HepG2 (cell line): ENCODE data around the gene CEBPB. TPM values are rescaled to one million over a fixed set of nuclear protein-coding genes. Genes with fewer than 3 reads are reported as not detected.

Source experiments
- ATAC-seq: fragments of 200-7000 bp; cut with Tn5 transposase; 3 replicates; pipeline ENCODE4 v1.9.1; 2020; ENCODE audit warnings: mild to moderate bottlenecking, moderate library complexity
- BruUV-seq: library from RNA; stranded (reverse); fragments of 400-500 nt; replicated peaks from 2 replicates; lab custom pipeline; 2021; lab: Mats Ljungman, UMichigan
- CTCF ChIA-PET: fragments of 300-600 bp; formaldehyde crosslinking; extraction: SDS; loops from one replicate; lab custom pipeline; 2021; ENCODE audit warnings: low total read pairs, inconsistent platforms, low intra/inter-chr PET ratio; lab: Yijun Ruan, JAX
- POLR2A ChIA-PET: fragments of 350-600 bp; sonication (Branson Sonifier 250); formaldehyde crosslinking; loops from one replicate; lab custom pipeline; 2020; ENCODE audit warnings: antibody characterized with exemption, inconsistent platforms; lab: Yijun Ruan, JAX
- DNase-seq: peaks from one replicate; pipeline ENCODE4 v3.0.0-alpha.2; 2015; ENCODE audit warnings: low spot score
- FAIRE-seq: peaks from 3 replicates; lab custom pipeline; 2011; peaks lifted over from hg19 to GRCh38; lab: Jason Lieb, UNC
- H2AFZ ChIP-seq: one replicate; pipeline ENCODE4 v1.6.1; 2011; ENCODE audit warnings: low read length, inconsistent platforms
- H3K27ac ChIP-seq: fragments of 300-600 bp; 3 replicates; pipeline ENCODE4 v1.8.0; 2011; ENCODE audit warnings: mixed run types, mild to moderate bottlenecking, mixed read lengths, low read length, inconsistent platforms; ENCODE audit not compliant: insufficient read depth; ENCODE audit errors: extremely low read length
- H3K27me3 ChIP-seq, 2 experiments: fragments of 200-600 bp in 1 of 2; 2 replicates in 1 of 2; 3 replicates in 1 of 2; pipeline versions ENCODE4 v1.6.0 to v1.8.0; 2011; ENCODE audit warnings: low read length in 2 of 2, mild to moderate bottlenecking in 2 of 2, moderate library complexity in 2 of 2, inconsistent platforms in 1 of 2; ENCODE audit not compliant: insufficient read depth in 2 of 2, control insufficient read depth in 1 of 2
- H3K36me3 ChIP-seq, 2 experiments: fragments of 200-600 bp in 1 of 2; replicated peaks in 1 of 2; 2 replicates in 1 of 2; 3 replicates in 1 of 2; pipeline versions ENCODE4 v1.5.1 to v1.8.0; 2011; ENCODE audit warnings: low read length in 2 of 2, inconsistent platforms in 1 of 2; ENCODE audit not compliant: insufficient read depth in 2 of 2, control insufficient read depth in 1 of 2
- H3K4me1 ChIP-seq: 2 replicates; pipeline ENCODE4 v1.5.1; 2012; ENCODE audit warnings: low read length, inconsistent platforms; ENCODE audit not compliant: insufficient read depth
- H3K4me2 ChIP-seq: 2 replicates; pipeline ENCODE4 v1.6.0; 2011; ENCODE audit warnings: low read depth, low read length, inconsistent platforms
- H3K4me3 ChIP-seq, 3 experiments: fragments of 200-600 bp in 1 of 3; sonication (generic), shearing (Covaris generic) in 1 of 3; replicated peaks in 1 of 3; 2 replicates each; pipeline ENCODE4 v1.5.1; 2011 to 2016; ENCODE audit warnings: low read length in 3 of 3, inconsistent platforms in 2 of 3, low read depth in 2 of 3, mild to moderate bottlenecking in 2 of 3, control low read depth in 1 of 3, mixed read lengths in 1 of 3; ENCODE audit not compliant: insufficient read depth in 1 of 3
- H3K79me2 ChIP-seq: one replicate; pipeline ENCODE4 v1.6.1; 2011; ENCODE audit warnings: low read length, inconsistent platforms; ENCODE audit not compliant: insufficient read depth
- H3K9ac ChIP-seq: 2 replicates; pipeline ENCODE4 v1.6.0; 2011; ENCODE audit warnings: mild to moderate bottlenecking, low read depth, low read length, inconsistent platforms; ENCODE audit not compliant: insufficient read depth
- H3K9me3 ChIP-seq: 2 replicates; pipeline ENCODE4 v1.5.1; 2012; ENCODE audit warnings: mild to moderate bottlenecking, low read length
- H4K20me1 ChIP-seq: 2 replicates; pipeline ENCODE4 v1.6.0; 2011; ENCODE audit warnings: inconsistent platforms, mild to moderate bottlenecking, low read length, moderate library complexity; ENCODE audit not compliant: insufficient read depth
- CHD4 ChIP-seq: fragments of 200-600 bp; sonication (generic); IDR thresholded peaks from 2 replicates; pipeline ENCODE4 v1.7.0; 2017; ENCODE audit warnings: mild to moderate bottlenecking, low read length, borderline replicate concordance
- EHMT2 ChIP-seq: fragments of 200-600 bp; sonication (generic); IDR thresholded peaks from 2 replicates; pipeline ENCODE4 v1.7.0; 2017; ENCODE audit warnings: antibody characterized with exemption, low read depth, low read length, borderline replicate concordance
- EP300 ChIP-seq, 3 experiments: sonication (generic) in 1 of 3; formaldehyde crosslinking in 1 of 3; IDR thresholded peaks; 2 replicates each; pipeline versions ENCODE4 v1.5.1 to v1.6.1; 2011 to 2020; ENCODE audit warnings: low read depth in 2 of 3, low read length in 2 of 3, borderline replicate concordance in 1 of 3, improper control_type of control experiment in 1 of 3, mild to moderate bottlenecking in 1 of 3, missing genetic modification reagents in 1 of 3, moderate library complexity in 1 of 3
- HOXA9 ChIP-seq: sonication (generic); formaldehyde crosslinking; IDR thresholded peaks from 2 replicates; pipeline ENCODE4 v1.8.1; 2022; ENCODE audit warnings: missing genetic modification reagents, mild to moderate bottlenecking, moderate library complexity, borderline replicate concordance
- KLF16 ChIP-seq, 2 experiments: sonication (generic) in 1 of 2; formaldehyde crosslinking in 1 of 2; IDR thresholded peaks; 2 replicates each; pipeline versions ENCODE4 v1.6.1 to v1.8.0; 2016 to 2023; ENCODE audit warnings: missing genetic modification reagents in 2 of 2, missing compliant biosample characterization in 1 of 2
- MAFF ChIP-seq: IDR thresholded peaks from 2 replicates; pipeline ENCODE4 v1.6.1; 2011; ENCODE audit warnings: low read depth, low read length, improper control_type of control experiment
- MAX ChIP-seq: IDR thresholded peaks from 2 replicates; pipeline ENCODE4 v1.6.1; 2012; ENCODE audit warnings: inconsistent platforms
- MTA3 ChIP-seq: sonication (generic); formaldehyde crosslinking; IDR thresholded peaks from 2 replicates; pipeline ENCODE4 v1.4.0; 2020; ENCODE audit warnings: missing genetic modification reagents
- TRIM24 ChIP-seq: sonication (generic); formaldehyde crosslinking; IDR thresholded peaks from 2 replicates; pipeline ENCODE4 v1.8.0; 2022; ENCODE audit warnings: mild to moderate bottlenecking, missing genetic modification reagents
- ZNF563 ChIP-seq: sonication (generic); formaldehyde crosslinking; IDR thresholded peaks from 2 replicates; pipeline ENCODE4 v1.8.0; 2022; ENCODE audit warnings: mild to moderate bottlenecking, moderate library complexity, missing genetic modification reagents
- WGBS: methylation state at CpG from one replicate; pipeline ENCODE4 v1.1.6; 2017; ENCODE audit warnings: low lambda C conversion rate; 5-methylcytosine and 5-hydroxymethylcytosine counted together
- in situ Hi-C: cut with HindIII; loops from 2 replicates; pipeline ENCODE4 v1.10.0; 2017; ENCODE audit warnings: low pct_unique_long_range_greater_than_20kb; ENCODE audit not compliant: extremely low pct_ligation_motif_present
- intact Hi-C: fragments of 100-400 bp; cut with micrococcal nuclease; formaldehyde crosslinking; loops from one replicate; pipeline ENCODE4 v1.10.0; 2022; ENCODE audit not compliant: unreplicated experiment
- polyA plus RNA-seq, 8 experiments: library from polyadenylated mRNA; depleted of rRNA in 3 of 8; stranded (reverse) in 7 of 8; unstranded in 1 of 8; fragments of >200 nt; fragmentation: Illumina TruSeq in 4 of 8; extraction: Trizol in 4 of 8; gene quantifications; 2 replicates each; pipeline versions ENCODE4 v1.2.1 to v1.2.3, GENCODE V29; 2011 to 2016; ENCODE audit warnings: low read depth in 4 of 8, missing spikeins in 1 of 8, mixed read lengths in 1 of 8; ENCODE audit not compliant: insufficient read depth in 1 of 8
- total RNA-seq, 5 experiments: library from RNA; depleted of rRNA; stranded (reverse); fragments of >200 nt; fragmentation: Illumina TruSeq; extraction: Trizol; gene quantifications; 2 replicates each; pipeline ENCODE4 v1.2.3, GENCODE V29; 2016; ENCODE audit warnings: low read depth in 1 of 5
- TF ChIP-seq, protein P1 (sequence below): sonication (generic); formaldehyde crosslinking; IDR thresholded peaks from 2 replicates; pipeline ENCODE4 v1.4.0; 2020; ENCODE audit warnings: missing genetic modification reagents
- TF ChIP-seq, protein P2 (sequence below): sonication (generic); formaldehyde crosslinking; conservative IDR thresholded peaks from 2 replicates; pipeline ENCODE4 v1.4.0; 2020; ENCODE audit warnings: missing genetic modification reagents
- TF ChIP-seq, protein P3 (sequence below): sonication (generic); formaldehyde crosslinking; IDR thresholded peaks from 2 replicates; pipeline ENCODE4 v1.4.0; 2020; ENCODE audit warnings: missing genetic modification reagents

The CEBPB gene
- total and polyA plus RNA-seq, 2 of the 13 experiments (the other 11 are each of a cell fraction or from before 2014, with no cell fraction given): 18.5 to 28.2 TPM

GRCh38 chr20:50152394-50153152 lies 38.1 kb upstream of the CEBPB start:
- in situ Hi-C loops: no loop called here
- no peak for ATAC-seq
- no peaks in the 10 kb centered on the region for H3K9me3 ChIP-seq
- H3K9ac ChIP-seq: peak overlapping the region; percentile 98
- peak overlapping the region; percentile 98 for H3K4me2 ChIP-seq
- H3K36me3 ChIP-seq: peaks cover 9 to 31% of the 10 kb centered on the region in 2 experiments; a peak in 4 of 5 replicates
- no peaks in the 10 kb centered on the region; the same call in 1 of the 2 replicates for H4K20me1 ChIP-seq
- 18% methylated on average over 4 of the region's 4 CpGs for WGBS
- CTCF ChIA-PET: interaction anchor here (0.8 kb wide), 1 partner anchor 18 kb away, joined by 3 read pairs; no protein-coding TSS in a partner anchor
- H3K27me3 ChIP-seq: peaks cover 0 to 4% of the 10 kb centered on the region in 2 experiments; a peak in 1 of 5 replicates
- no peak for DNase-seq
- H3K79me2 ChIP-seq: peaks cover 46% of the 10 kb centered on the region
- H2AFZ ChIP-seq: no peak overlapping the region
- POLR2A ChIA-PET: interaction anchor here (0.6 to 5.2 kb wide), 17 partner anchors 8 to 317 kb away, joined by 3 to 89 read pairs (median 8); partner anchors contain the start of genes SPATA2 and UBE2V1
- peak overlapping the region; percentile 91 to 98 (median 96) for H3K4me3 ChIP-seq
- BruUV-seq: no TSS peak
- no peak for FAIRE-seq
- H3K27ac ChIP-seq: peak overlapping the region; percentile 73
- peaks cover 62% of the 10 kb centered on the region for H3K4me1 ChIP-seq
- intact Hi-C loops: loop anchor here (2.0 kb wide), 1 partner anchor 16 kb away; no protein-coding TSS in a partner anchor
- TF ChIP-seq, protein P1, sequence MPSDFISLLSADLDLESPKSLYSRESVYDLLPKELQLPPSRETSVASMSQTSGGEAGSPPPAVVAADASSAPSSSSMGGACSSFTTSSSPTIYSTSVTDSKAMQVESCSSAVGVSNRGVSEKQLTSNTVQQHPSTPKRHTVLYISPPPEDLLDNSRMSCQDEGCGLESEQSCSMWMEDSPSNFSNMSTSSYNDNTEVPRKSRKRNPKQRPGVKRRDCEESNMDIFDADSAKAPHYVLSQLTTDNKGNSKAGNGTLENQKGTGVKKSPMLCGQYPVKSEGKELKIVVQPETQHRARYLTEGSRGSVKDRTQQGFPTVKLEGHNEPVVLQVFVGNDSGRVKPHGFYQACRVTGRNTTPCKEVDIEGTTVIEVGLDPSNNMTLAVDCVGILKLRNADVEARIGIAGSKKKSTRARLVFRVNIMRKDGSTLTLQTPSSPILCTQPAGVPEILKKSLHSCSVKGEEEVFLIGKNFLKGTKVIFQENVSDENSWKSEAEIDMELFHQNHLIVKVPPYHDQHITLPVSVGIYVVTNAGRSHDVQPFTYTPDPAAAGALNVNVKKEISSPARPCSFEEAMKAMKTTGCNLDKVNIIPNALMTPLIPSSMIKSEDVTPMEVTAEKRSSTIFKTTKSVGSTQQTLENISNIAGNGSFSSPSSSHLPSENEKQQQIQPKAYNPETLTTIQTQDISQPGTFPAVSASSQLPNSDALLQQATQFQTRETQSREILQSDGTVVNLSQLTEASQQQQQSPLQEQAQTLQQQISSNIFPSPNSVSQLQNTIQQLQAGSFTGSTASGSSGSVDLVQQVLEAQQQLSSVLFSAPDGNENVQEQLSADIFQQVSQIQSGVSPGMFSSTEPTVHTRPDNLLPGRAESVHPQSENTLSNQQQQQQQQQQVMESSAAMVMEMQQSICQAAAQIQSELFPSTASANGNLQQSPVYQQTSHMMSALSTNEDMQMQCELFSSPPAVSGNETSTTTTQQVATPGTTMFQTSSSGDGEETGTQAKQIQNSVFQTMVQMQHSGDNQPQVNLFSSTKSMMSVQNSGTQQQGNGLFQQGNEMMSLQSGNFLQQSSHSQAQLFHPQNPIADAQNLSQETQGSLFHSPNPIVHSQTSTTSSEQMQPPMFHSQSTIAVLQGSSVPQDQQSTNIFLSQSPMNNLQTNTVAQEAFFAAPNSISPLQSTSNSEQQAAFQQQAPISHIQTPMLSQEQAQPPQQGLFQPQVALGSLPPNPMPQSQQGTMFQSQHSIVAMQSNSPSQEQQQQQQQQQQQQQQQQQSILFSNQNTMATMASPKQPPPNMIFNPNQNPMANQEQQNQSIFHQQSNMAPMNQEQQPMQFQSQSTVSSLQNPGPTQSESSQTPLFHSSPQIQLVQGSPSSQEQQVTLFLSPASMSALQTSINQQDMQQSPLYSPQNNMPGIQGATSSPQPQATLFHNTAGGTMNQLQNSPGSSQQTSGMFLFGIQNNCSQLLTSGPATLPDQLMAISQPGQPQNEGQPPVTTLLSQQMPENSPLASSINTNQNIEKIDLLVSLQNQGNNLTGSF (CRISPR knock-in tag): no peak
- TF ChIP-seq KLF16 (CRISPR knock-in tag; IDR thresholded peaks at IDR 0.05) (no peak), EHMT2 (no peak), MTA3 (no peak), EP300 (IDR thresholded peaks at IDR 0.05; ENCODE audit: low read depth in 2 of 2, low read length in 2 of 2) (no peak), EP300 (CRISPR knock-in tag; IDR thresholded peaks at IDR 0.05; ENCODE audit: borderline replicate concordance) (no peak), MAX (no peak), CHD4 (no peak), MAFF (no peak), ZNF563 (0 out of 2 replicates have a peak, but pooled peaks have one; percentile 19), TRIM24 (CRISPR knock-in tag) (no peak), HOXA9 (no peak)
- TF ChIP-seq, protein P2, sequence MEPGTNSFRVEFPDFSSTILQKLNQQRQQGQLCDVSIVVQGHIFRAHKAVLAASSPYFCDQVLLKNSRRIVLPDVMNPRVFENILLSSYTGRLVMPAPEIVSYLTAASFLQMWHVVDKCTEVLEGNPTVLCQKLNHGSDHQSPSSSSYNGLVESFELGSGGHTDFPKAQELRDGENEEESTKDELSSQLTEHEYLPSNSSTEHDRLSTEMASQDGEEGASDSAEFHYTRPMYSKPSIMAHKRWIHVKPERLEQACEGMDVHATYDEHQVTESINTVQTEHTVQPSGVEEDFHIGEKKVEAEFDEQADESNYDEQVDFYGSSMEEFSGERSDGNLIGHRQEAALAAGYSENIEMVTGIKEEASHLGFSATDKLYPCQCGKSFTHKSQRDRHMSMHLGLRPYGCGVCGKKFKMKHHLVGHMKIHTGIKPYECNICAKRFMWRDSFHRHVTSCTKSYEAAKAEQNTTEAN: no peak
- TF ChIP-seq, protein P3, sequence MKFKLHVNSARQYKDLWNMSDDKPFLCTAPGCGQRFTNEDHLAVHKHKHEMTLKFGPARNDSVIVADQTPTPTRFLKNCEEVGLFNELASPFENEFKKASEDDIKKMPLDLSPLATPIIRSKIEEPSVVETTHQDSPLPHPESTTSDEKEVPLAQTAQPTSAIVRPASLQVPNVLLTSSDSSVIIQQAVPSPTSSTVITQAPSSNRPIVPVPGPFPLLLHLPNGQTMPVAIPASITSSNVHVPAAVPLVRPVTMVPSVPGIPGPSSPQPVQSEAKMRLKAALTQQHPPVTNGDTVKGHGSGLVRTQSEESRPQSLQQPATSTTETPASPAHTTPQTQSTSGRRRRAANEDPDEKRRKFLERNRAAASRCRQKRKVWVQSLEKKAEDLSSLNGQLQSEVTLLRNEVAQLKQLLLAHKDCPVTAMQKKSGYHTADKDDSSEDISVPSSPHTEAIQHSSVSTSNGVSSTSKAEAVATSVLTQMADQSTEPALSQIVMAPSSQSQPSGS (CRISPR knock-in tag): no peak
